ENCODE measurements around the gene GATA5. TPM values are rescaled to one million over a fixed set of nuclear protein-coding genes. Genes with fewer than 3 reads are reported as not detected.

Gene GATA5
- total and polyA plus RNA-seq, 8 donors: 0.02 to 0.34 (median 0.15) TPM; not detected in 5

- H3K27ac ChIP-seq: no peak overlapping the region
- TF ChIP-seq CTCF (IDR thresholded peaks at IDR 0.05): no peak
- 74 to 82% methylated on average over 25 of the region's 25 CpGs for WGBS, 2 donors
- no peaks in the 10 kb centered on the region for H3K36me3 ChIP-seq
- no peaks in the 10 kb centered on the region for H3K9me3 ChIP-seq
- no peak overlapping the region for H3K4me3 ChIP-seq
- DNase-seq (no peak), FAIRE-seq (no peak), ATAC-seq (no peak)
- no peaks in the 10 kb centered on the region for H3K27me3 ChIP-seq
- intact Hi-C loops (cut with DNase I): no loop called here
- H3K4me1 ChIP-seq: no peaks in the 10 kb centered on the region
These were observed 12.0 kb downstream of the GATA5 start for GRCh38 chr20:62463651-62464424.

- H3K9me3 ChIP-seq: no peaks in the 10 kb centered on the region
- no peak overlapping the region for H3K4me3 ChIP-seq
- no peaks in the 10 kb centered on the region for H3K27me3 ChIP-seq
- DNase-seq (no peak), ATAC-seq (no peak), FAIRE-seq (no peak)
- 63 to 66% methylated on average over 14 to 15 of the region's 15 CpGs for WGBS, 2 donors
- H3K27ac ChIP-seq: no peak overlapping the region
- no peak for TF ChIP-seq CTCF (IDR thresholded peaks at IDR 0.05)
- no peaks in the 10 kb centered on the region for H3K4me1 ChIP-seq
- H3K36me3 ChIP-seq: no peaks in the 10 kb centered on the region
- intact Hi-C loops (cut with DNase I): no loop called here
These were observed 12.7 kb downstream of the GATA5 start for GRCh38 chr20:62462976-62463592.

GRCh38 chr20:62461834-62462233 is 14.0 kb downstream of the GATA5 start:
- Histone ChIP-seq H3K27me3 (no peaks in the 10 kb centered on the region), H3K9me3 (no peaks in the 10 kb centered on the region), H3K36me3 (no peaks in the 10 kb centered on the region), H3K4me3 (no peak overlapping the region), H3K4me1 (no peaks in the 10 kb centered on the region), H3K27ac (no peak overlapping the region)
- 88 to 91% methylated on average over 13 of the region's 13 CpGs for WGBS, 2 donors
- ATAC-seq: no peak
- no peak for TF ChIP-seq CTCF (IDR thresholded peaks at IDR 0.05)
- DNase-seq: no peak
- no peak for FAIRE-seq
- intact Hi-C loops (cut with DNase I): no loop called here

- 57% methylated on average over 10 of the region's 10 CpGs for WGBS, 2 donors
- H3K9me3 ChIP-seq: no peaks in the 10 kb centered on the region
- ATAC-seq (no peak), FAIRE-seq (no peak), DNase-seq (no peak)
- H3K4me3 ChIP-seq: no peak overlapping the region
- no peaks in the 10 kb centered on the region for H3K36me3 ChIP-seq
- H3K4me1 ChIP-seq: no peaks in the 10 kb centered on the region
- H3K27ac ChIP-seq: no peak overlapping the region
- intact Hi-C loops (cut with DNase I): no loop called here
- no peak for TF ChIP-seq CTCF (IDR thresholded peaks at IDR 0.05)
- no peaks in the 10 kb centered on the region for H3K27me3 ChIP-seq
These were observed 14.6 kb downstream of the GATA5 start for GRCh38 chr20:62461157-62461556.

GRCh38 chr20:62460678-62461077 is 15.1 kb downstream of the GATA5 start:
- DNase-seq (no peak), ATAC-seq (no peak), FAIRE-seq (no peak)
- Histone ChIP-seq H3K36me3 (no peaks in the 10 kb centered on the region), H3K27ac (no peak overlapping the region), H3K27me3 (no peaks in the 10 kb centered on the region), H3K4me1 (no peaks in the 10 kb centered on the region), H3K4me3 (no peak overlapping the region), H3K9me3 (no peaks in the 10 kb centered on the region)
- TF ChIP-seq CTCF (IDR thresholded peaks at IDR 0.05): no peak
- intact Hi-C loops (cut with DNase I): no loop called here
- 78% methylated on average over 15 of the region's 15 CpGs for WGBS, 2 donors
